Effector memory CD8-positive, alpha-beta T cell (primary cell): ENCODE results near the gene ABHD1.
"Not testable (repeated sequence)": the region's sequence is repeated elsewhere in the genome, so short reads cannot be mapped to it uniquely, and the experiment has no call there.

ENCODE experiments used
- ATAC-seq: fragments of 150-1000 bp; cut with Tn5 transposase; replicated peaks from 2 replicates; pipeline ENCODE4 v1.10.0; 2021; ENCODE audit warnings: mild to moderate bottlenecking, moderate library complexity
- DNase-seq, 3 experiments: peaks; one replicate each; pipeline ENCODE4 v3.0.0; 2021
- H3K27ac Mint-ChIP-seq, 2 donors: one replicate each; pipeline ENCODE4 v1.8.0; 2022; ENCODE audit warnings: mild to moderate bottlenecking in 2 of 2, mixed read lengths in 2 of 2, moderate library complexity in 2 of 2
- H3K27me3 Mint-ChIP-seq, 2 donors: one replicate each; pipeline ENCODE4 v1.8.0; 2022; ENCODE audit warnings: mixed read lengths in 2 of 2
- H3K36me3 Mint-ChIP-seq: one replicate; pipeline ENCODE4 v1.8.0; 2022; ENCODE audit warnings: mild to moderate bottlenecking, moderate library complexity, mixed read lengths; ENCODE audit not compliant: insufficient read depth
- H3K4me1 Mint-ChIP-seq, 2 donors: one replicate each; pipeline ENCODE4 v1.8.0; 2022; ENCODE audit warnings: low read depth in 2 of 2, mixed read lengths in 2 of 2
- H3K4me3 Mint-ChIP-seq, 2 donors: one replicate each; pipeline ENCODE4 v1.8.0; 2022; ENCODE audit warnings: mild to moderate bottlenecking in 2 of 2, mixed read lengths in 2 of 2, moderate library complexity in 2 of 2
- H3K9me3 Mint-ChIP-seq, 2 donors: one replicate each; pipeline ENCODE4 v1.8.0; 2022; ENCODE audit warnings: mixed read lengths in 2 of 2

Gene ABHD1

GRCh38 chr2:27109083-27109482, 14.5 kb upstream of the ABHD1 start:
- Mint-ChIP-seq H3K4me3 (no peak overlapping the region), H3K27ac (no peak overlapping the region), H3K27me3 (peaks cover 13 to 33% of the 10 kb centered on the region in 2 donors), H3K9me3 (no peaks in the 10 kb centered on the region), H3K4me1 (no peaks in the 10 kb centered on the region), H3K36me3 (no peaks in the 10 kb centered on the region)
- ATAC-seq (no peak), DNase-seq (no peak)

- H3K27ac Mint-ChIP-seq, H3K36me3 Mint-ChIP-seq, H3K4me3 Mint-ChIP-seq, DNase-seq, ATAC-seq, H3K4me1 Mint-ChIP-seq, H3K9me3 Mint-ChIP-seq: not testable (repeated sequence)
- H3K27me3 Mint-ChIP-seq = peaks cover 11 to 31% of the 10 kb centered on the region in 2 donors
These were observed 12.8 kb upstream of the ABHD1 start for GRCh38 chr2:27110603-27111352.

- H3K27ac Mint-ChIP-seq, H3K36me3 Mint-ChIP-seq, DNase-seq, H3K9me3 Mint-ChIP-seq, H3K4me3 Mint-ChIP-seq, H3K4me1 Mint-ChIP-seq, ATAC-seq: not testable (repeated sequence)
- peaks cover 6 to 26% of the 10 kb centered on the region in 2 donors for H3K27me3 Mint-ChIP-seq
These were observed 12.1 kb upstream of the ABHD1 start for GRCh38 chr2:27111392-27112078.

- H3K4me3 Mint-ChIP-seq = no peak overlapping the region
- DNase-seq (no peak), ATAC-seq (no peak)
- peaks cover 32 to 53% of the 10 kb centered on the region in 2 donors for H3K27me3 Mint-ChIP-seq
- no peaks in the 10 kb centered on the region for H3K36me3 Mint-ChIP-seq
- H3K27ac Mint-ChIP-seq = no peak overlapping the region
- H3K9me3 Mint-ChIP-seq = no peaks in the 10 kb centered on the region
- peaks cover 0 to 4% of the 10 kb centered on the region in 2 donors for H3K4me1 Mint-ChIP-seq
These were observed 8.1 kb upstream of the ABHD1 start for GRCh38 chr2:27115519-27115918.

GRCh38 chr2:27117995-27118524, 5.6 kb upstream of the ABHD1 start:
- Mint-ChIP-seq H3K27ac (no peak overlapping the region), H3K4me3 (peak overlapping the region; percentile 19 to 20), H3K36me3 (peaks cover 4% of the 10 kb centered on the region), H3K9me3 (no peaks in the 10 kb centered on the region), H3K4me1 (peaks cover 8 to 11% of the 10 kb centered on the region in 2 donors), H3K27me3 (peaks cover 27 to 53% of the 10 kb centered on the region in 2 donors)
- ATAC-seq (no peak), DNase-seq (no peak)

- peaks cover 12 to 15% of the 10 kb centered on the region in 2 donors for H3K4me1 Mint-ChIP-seq
- H3K27me3 Mint-ChIP-seq = peaks cover 26 to 53% of the 10 kb centered on the region in 2 donors
- H3K36me3 Mint-ChIP-seq = peaks cover 4% of the 10 kb centered on the region
- no peak for ATAC-seq
- H3K9me3 Mint-ChIP-seq = no peaks in the 10 kb centered on the region
- H3K27ac Mint-ChIP-seq = no peak within 1 kb of the TSS
- peak within 1 kb of the TSS; percentile 20 to 61 for H3K4me3 Mint-ChIP-seq
- no peak for DNase-seq
These were observed 4.9 kb upstream of the ABHD1 start, which contains the start of gene CGREF1 for GRCh38 chr2:27118525-27119329. Gene CGREF1 (minus strand): TSS chr2:27119128. CDS start chr2:27104366, 14,762 bp downstream.

- H3K36me3 Mint-ChIP-seq, H3K27ac Mint-ChIP-seq, H3K9me3 Mint-ChIP-seq, DNase-seq, ATAC-seq: not testable (repeated sequence)
- peaks cover 15 to 19% of the 10 kb centered on the region in 2 donors for H3K4me1 Mint-ChIP-seq
- peaks cover 26 to 50% of the 10 kb centered on the region in 2 donors for H3K27me3 Mint-ChIP-seq
- H3K4me3 Mint-ChIP-seq = peak overlapping the region in 1 of 2 donors; percentile 61
These were observed 4.3 kb upstream of the ABHD1 start for GRCh38 chr2:27119330-27119670.

- no peak for ATAC-seq
- Mint-ChIP-seq H3K27me3 (peaks cover 22 to 36% of the 10 kb centered on the region in 2 donors), H3K27ac (no peak overlapping the region), H3K36me3 (peaks cover 4% of the 10 kb centered on the region), H3K9me3 (no peaks in the 10 kb centered on the region), H3K4me3 (no peak overlapping the region), H3K4me1 (peaks cover 15 to 19% of the 10 kb centered on the region in 2 donors)
- no peak for DNase-seq
These were observed 1.7 kb upstream of the ABHD1 start for GRCh38 chr2:27121906-27122305.

GRCh38 chr2:27122791-27123190, 824 bp upstream of the ABHD1 start:
- peaks cover 4% of the 10 kb centered on the region for H3K36me3 Mint-ChIP-seq
- DNase-seq (no peak), ATAC-seq (no peak)
- peak overlapping the region; percentile 84 to 93 for H3K27ac Mint-ChIP-seq
- no peaks in the 10 kb centered on the region for H3K9me3 Mint-ChIP-seq
- peaks cover 15 to 19% of the 10 kb centered on the region in 2 donors for H3K4me1 Mint-ChIP-seq
- peak overlapping the region; percentile 91 to 97 for H3K4me3 Mint-ChIP-seq
- H3K27me3 Mint-ChIP-seq = peaks cover 19 to 27% of the 10 kb centered on the region in 2 donors

- ATAC-seq = no peak
- H3K27ac Mint-ChIP-seq = peak overlapping the region in 1 of 2 donors; percentile 84
- H3K9me3 Mint-ChIP-seq = no peaks in the 10 kb centered on the region
- H3K4me1 Mint-ChIP-seq = peaks cover 15% of the 10 kb centered on the region in 2 donors
- DNase-seq = no peak
- H3K4me3 Mint-ChIP-seq = peak overlapping the region in 1 of 2 donors; percentile 91
- H3K27me3 Mint-ChIP-seq = peaks cover 2 to 4% of the 10 kb centered on the region in 2 donors
- H3K36me3 Mint-ChIP-seq = peaks cover 4% of the 10 kb centered on the region
These were observed 1.5 kb downstream of the ABHD1 start for GRCh38 chr2:27125104-27125503.

GRCh38 chr2:27126252-27126710, 2.7 kb downstream of the ABHD1 start:
- peaks cover 4% of the 10 kb centered on the region for H3K36me3 Mint-ChIP-seq
- DNase-seq = no peak
- no peak overlapping the region for H3K27ac Mint-ChIP-seq
- peaks cover 15 to 22% of the 10 kb centered on the region in 2 donors for H3K4me1 Mint-ChIP-seq
- no peak overlapping the region for H3K4me3 Mint-ChIP-seq
- no peaks in the 10 kb centered on the region for H3K9me3 Mint-ChIP-seq
- no peaks in the 10 kb centered on the region for H3K27me3 Mint-ChIP-seq
- no peak for ATAC-seq

GRCh38 chr2:27127883-27128667, 4.5 kb downstream of the ABHD1 start:
- Mint-ChIP-seq H3K4me3 (no peak overlapping the region), H3K9me3 (no peaks in the 10 kb centered on the region), H3K4me1 (peaks cover 14 to 21% of the 10 kb centered on the region in 2 donors), H3K27ac (no peak overlapping the region), H3K36me3 (peaks cover 8% of the 10 kb centered on the region), H3K27me3 (no peaks in the 10 kb centered on the region)
- DNase-seq = no peak
- no peak for ATAC-seq
